OCI-LY1 (cell line): Measurements from ENCODE around the gene CPLANE2.

Source experiments
- EZH2 ChIP-seq: fragments of 200-600 bp; sonication (generic), shearing (Covaris generic); IDR thresholded peaks from 2 replicates; pipeline ENCODE4 v1.8.0; 2017; ENCODE audit warnings: borderline replicate concordance, mixed run types, mild to moderate bottlenecking, antibody characterized with exemption, low read length, moderate library complexity, mixed read lengths
- TF ChIP-seq, protein P1 (sequence below): fragments of 200-600 bp; sonication (generic), shearing (Covaris generic); IDR thresholded peaks from 2 replicates; pipeline ENCODE4 v1.5.1; 2017; ENCODE audit warnings: mild to moderate bottlenecking, antibody characterized with exemption, low read length, moderate library complexity, mixed read lengths

DNA sequence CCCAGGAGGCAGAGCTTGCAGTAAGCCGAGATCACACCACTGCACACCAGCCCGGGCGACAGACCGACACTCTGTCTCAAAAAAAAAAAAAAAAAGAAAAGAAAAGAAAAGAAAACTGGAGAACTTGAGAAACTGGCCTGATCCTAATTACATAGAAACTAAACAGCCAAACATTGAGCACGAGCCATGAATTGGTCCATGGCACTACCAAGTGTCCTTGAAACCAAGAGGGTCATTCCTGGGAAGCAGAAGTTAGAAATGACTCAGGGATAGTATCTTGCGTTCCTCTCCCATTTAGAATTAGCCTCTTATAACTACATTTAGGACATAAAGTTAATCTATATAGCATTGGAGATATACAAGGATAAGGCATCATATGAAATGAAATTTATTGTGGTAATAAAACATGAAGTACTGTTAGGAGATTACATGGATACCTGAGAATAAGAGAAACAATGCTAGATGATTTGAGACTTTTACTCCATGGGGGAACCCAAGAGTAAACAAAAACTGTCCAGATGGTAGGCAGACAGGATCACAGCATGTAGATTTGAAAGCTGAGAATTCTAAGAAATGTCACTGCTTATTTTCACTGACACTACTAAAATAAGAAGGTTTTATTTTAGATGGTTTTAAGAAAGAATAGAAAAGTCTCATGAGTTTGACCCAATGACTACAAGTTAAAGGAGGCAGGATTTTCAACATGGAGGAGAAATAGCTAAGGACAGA lies 39.5 kb upstream of the CPLANE2 start:
- TF ChIP-seq, protein P1, sequence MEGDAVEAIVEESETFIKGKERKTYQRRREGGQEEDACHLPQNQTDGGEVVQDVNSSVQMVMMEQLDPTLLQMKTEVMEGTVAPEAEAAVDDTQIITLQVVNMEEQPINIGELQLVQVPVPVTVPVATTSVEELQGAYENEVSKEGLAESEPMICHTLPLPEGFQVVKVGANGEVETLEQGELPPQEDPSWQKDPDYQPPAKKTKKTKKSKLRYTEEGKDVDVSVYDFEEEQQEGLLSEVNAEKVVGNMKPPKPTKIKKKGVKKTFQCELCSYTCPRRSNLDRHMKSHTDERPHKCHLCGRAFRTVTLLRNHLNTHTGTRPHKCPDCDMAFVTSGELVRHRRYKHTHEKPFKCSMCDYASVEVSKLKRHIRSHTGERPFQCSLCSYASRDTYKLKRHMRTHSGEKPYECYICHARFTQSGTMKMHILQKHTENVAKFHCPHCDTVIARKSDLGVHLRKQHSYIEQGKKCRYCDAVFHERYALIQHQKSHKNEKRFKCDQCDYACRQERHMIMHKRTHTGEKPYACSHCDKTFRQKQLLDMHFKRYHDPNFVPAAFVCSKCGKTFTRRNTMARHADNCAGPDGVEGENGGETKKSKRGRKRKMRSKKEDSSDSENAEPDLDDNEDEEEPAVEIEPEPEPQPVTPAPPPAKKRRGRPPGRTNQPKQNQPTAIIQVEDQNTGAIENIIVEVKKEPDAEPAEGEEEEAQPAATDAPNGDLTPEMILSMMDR = no peak
- no peak for TF ChIP-seq EZH2
